Activated naive CD8-positive, alpha-beta T cell treated with anti-CD3 and anti-CD28 coated beads for 36 hours (primary cell): ENCODE measurements around the gene CERS5. TPM values are rescaled to one million over a fixed set of nuclear protein-coding genes. Genes with fewer than 3 reads are reported as not detected.
"Not testable (repeated sequence)": the region's sequence is repeated elsewhere in the genome, so short reads cannot be mapped to it uniquely, and the experiment has no call there.

Experiments used
- DNase-seq: peaks from one replicate; pipeline ENCODE4 v3.0.0; 2021
- H3K27ac Mint-ChIP-seq: one replicate; pipeline ENCODE4 v1.8.0; 2022; ENCODE audit warnings: mild to moderate bottlenecking, moderate library complexity, mixed read lengths
- H3K27me3 Mint-ChIP-seq: one replicate; pipeline ENCODE4 v1.8.0; 2022; ENCODE audit warnings: mild to moderate bottlenecking, mixed read lengths
- H3K36me3 Mint-ChIP-seq: one replicate; pipeline ENCODE4 v1.8.0; 2021; ENCODE audit warnings: mild to moderate bottlenecking, mixed read lengths
- H3K4me1 Mint-ChIP-seq: one replicate; pipeline ENCODE4 v1.8.0; 2021; ENCODE audit warnings: mixed read lengths
- H3K4me3 Mint-ChIP-seq: one replicate; pipeline ENCODE4 v1.8.0; 2022; ENCODE audit warnings: mild to moderate bottlenecking, moderate library complexity, mixed read lengths
- H3K9me3 Mint-ChIP-seq: one replicate; pipeline ENCODE4 v1.8.0; 2022; ENCODE audit warnings: mixed read lengths
- total RNA-seq, 2 experiments: library from RNA; stranded (reverse); gene quantifications; one replicate each; pipeline ENCODE4 v1.2.3, GENCODE V29; 2021

The CERS5 gene
- total RNA-seq, 2 experiments from 2014 or later, result 36.4 to 41.3 TPM

DNA sequence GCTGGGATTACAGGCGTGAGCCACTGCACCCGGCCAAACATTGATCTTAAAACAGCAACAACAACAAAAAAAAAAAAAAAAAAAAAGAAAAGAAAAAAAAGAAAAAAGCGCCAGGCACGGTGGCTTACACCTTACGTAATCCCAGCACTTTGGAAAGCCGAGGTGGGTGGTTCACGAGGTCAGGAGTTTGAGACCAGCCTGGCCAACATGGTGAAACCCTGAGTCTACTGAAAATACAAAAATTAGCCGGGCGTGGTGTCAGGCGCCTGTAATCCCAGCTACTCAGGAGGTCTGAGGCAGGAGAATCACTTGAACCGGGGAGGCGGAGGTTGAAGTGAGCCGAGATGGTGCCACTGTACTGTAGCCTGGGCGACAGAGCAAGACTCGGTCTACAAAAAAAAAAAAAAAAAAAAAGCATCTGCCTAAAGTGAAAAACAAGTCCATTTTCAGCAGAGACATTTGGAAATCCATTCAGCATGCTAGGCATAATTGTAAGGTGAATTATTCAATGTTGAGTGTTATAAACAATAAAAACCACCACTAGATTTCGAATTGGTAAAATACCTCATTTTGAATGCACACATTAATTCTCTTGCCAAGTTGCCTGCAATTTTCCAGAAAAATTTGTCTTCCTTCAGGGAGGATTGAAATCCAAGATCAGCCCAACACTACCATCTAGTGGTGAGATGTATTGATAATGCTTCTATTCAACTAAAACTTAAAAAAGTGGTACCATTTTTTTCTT is 8.0 kb upstream of the CERS5 start:
- Mint-ChIP-seq H3K4me1 (no peaks in the 10 kb centered on the region), H3K36me3 (no peaks in the 10 kb centered on the region), H3K9me3 (no peaks in the 10 kb centered on the region), H3K4me3 (no peak overlapping the region), H3K27me3 (no peaks in the 10 kb centered on the region), H3K27ac (no peak overlapping the region)
- DNase-seq, result no peak

DNA sequence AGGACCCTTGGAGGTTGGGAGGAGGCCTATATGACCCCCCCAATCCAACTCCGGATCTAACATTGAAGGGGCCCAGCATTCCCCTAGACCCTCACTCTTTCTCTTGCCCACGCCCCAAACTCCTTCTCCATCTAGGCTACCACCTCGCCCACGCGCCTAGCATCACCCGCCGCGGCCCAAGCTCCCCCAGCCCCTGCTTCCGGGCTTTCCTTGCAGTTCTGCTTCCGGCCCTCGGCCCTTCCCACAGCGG is 445 bp downstream of the CERS5 start:
- peak overlapping the region; percentile 94 for H3K27ac Mint-ChIP-seq
- no peaks in the 10 kb centered on the region for H3K27me3 Mint-ChIP-seq
- H3K9me3 Mint-ChIP-seq, result peaks cover 1% of the 10 kb centered on the region
- peak overlapping the region; percentile 91 for H3K4me3 Mint-ChIP-seq
- H3K4me1 Mint-ChIP-seq, result peaks cover 31% of the 10 kb centered on the region
- DNase-seq, result peak; percentile 79
- peaks cover 11% of the 10 kb centered on the region for H3K36me3 Mint-ChIP-seq

DNA sequence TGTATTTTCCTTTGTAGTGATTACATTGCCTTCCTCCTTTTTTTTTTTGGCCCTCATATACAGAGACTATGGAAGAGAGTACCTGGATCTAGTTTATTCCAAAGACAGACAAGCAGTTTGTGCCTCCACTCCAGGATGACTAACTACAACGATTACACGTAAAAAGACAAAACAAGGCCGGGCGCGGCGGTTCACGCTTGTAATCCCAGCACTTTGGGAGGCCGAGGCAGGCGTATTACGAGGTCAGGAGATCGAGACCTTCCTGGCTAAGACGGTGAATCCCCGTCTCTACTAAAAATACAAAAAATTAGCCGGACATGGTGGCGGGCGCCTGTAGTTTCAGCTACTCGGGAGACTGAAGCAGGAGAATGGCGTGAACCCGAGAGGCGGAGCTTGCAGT is 2.2 kb downstream of the CERS5 start:
- Mint-ChIP-seq H3K27me3 (no peaks in the 10 kb centered on the region), H3K27ac (no peak overlapping the region), H3K4me1 (peaks cover 39% of the 10 kb centered on the region), H3K36me3 (peaks cover 11% of the 10 kb centered on the region), H3K9me3 (peaks cover 1% of the 10 kb centered on the region), H3K4me3 (peak overlapping the region; percentile 91)
- DNase-seq, result no peak

DNA sequence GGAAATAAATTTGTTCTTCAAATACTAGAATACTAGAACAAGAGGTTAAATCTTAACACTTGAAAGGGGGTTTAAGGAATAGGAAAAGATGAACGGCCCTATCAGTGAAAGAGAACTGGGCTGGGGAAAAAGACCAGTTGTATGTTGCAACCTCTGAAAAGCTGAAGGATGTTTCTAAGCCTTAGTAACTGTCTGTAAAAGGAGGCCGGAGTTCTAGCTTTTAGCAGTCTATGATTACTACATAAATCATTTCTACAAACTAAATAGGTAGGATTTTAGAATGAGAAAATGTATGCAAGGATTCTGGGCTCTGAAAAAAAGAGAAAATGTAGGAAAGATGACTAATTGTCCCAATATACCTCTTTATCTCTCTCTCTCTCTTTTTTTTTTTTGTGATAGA is 4.9 kb downstream of the CERS5 start:
- Mint-ChIP-seq H3K36me3 (peaks cover 19% of the 10 kb centered on the region), H3K27ac (peak overlapping the region; percentile 56), H3K4me1 (peaks cover 39% of the 10 kb centered on the region), H3K27me3 (no peaks in the 10 kb centered on the region), H3K9me3 (peaks cover 1% of the 10 kb centered on the region), H3K4me3 (no peak overlapping the region)
- no peak for DNase-seq

DNA sequence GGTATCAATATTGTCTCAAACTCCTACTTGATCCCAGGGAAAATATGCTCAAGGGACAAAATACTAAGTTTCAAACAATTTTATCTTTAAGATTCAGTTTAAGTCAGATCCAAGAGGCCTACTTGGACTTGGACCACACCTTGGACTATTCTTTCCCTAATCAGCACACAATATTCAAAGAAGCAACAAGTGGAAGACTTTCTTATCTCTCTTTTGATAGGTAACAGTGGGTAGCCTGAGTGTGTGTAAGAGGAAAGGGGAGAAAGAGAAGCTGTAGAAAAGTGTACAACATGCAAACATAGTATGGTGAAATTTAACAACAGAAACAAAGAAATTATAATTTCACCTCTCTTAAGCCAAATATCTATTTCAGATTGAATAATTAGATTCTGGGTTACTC is 6.5 kb downstream of the CERS5 start:
- no peak overlapping the region for H3K4me3 Mint-ChIP-seq
- no peak overlapping the region for H3K27ac Mint-ChIP-seq
- H3K36me3 Mint-ChIP-seq, result peaks cover 12% of the 10 kb centered on the region

DNA sequence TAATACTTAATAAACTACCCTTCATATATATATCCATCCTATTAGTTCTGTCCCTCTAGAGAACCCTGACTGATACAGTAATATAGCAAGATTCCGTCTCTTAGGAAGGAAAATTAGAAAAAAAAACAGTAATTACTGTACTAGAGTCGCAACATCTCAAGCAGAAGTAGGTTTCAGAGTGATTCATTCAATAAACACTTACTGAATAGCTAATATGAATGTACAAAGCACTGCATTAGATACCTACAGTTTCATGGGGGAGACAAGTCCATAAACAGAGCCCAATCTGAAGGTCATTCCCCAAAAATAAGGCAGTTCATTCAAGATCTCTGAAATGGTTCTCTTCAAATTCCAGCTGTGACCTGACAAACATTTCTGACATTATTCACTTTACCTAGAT is 9.9 kb downstream of the CERS5 start:
- Mint-ChIP-seq H3K9me3 (no peaks in the 10 kb centered on the region), H3K4me1 (peaks cover 20% of the 10 kb centered on the region), H3K4me3 (no peak overlapping the region), H3K36me3 (peaks cover 8% of the 10 kb centered on the region), H3K27ac (no peak overlapping the region), H3K27me3 (no peaks in the 10 kb centered on the region)
- no peak for DNase-seq

More for the DNA sequence above, 6.5 kb downstream of the CERS5 start:
- peaks cover 33% of the 10 kb centered on the region for H3K4me1 Mint-ChIP-seq
- no peaks in the 10 kb centered on the region for H3K9me3 Mint-ChIP-seq
- DNase-seq, result no peak
- H3K27me3 Mint-ChIP-seq, result no peaks in the 10 kb centered on the region

DNA sequence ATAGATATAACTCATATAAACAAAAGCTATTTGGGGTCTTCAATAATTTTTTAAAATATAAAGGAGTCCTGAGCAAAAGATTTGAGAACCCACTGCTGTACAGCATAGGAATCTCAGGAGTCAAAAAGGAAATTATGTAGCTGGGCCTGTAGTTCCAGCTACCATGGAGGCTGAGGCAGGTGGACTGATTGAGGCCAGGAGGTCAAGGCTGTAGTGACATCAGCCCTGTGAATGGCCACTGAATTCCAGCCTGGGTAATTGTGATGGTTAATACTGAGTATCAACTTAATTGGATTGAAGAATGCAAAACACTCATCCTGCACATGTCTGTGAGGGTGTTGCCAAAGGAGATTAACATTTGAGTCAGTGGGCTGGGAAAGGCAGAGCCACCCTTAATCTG is 10.5 kb downstream of the CERS5 start:
- no peak for DNase-seq
- H3K36me3 Mint-ChIP-seq, result peaks cover 8% of the 10 kb centered on the region
- peaks cover 18% of the 10 kb centered on the region for H3K4me1 Mint-ChIP-seq

DNA sequence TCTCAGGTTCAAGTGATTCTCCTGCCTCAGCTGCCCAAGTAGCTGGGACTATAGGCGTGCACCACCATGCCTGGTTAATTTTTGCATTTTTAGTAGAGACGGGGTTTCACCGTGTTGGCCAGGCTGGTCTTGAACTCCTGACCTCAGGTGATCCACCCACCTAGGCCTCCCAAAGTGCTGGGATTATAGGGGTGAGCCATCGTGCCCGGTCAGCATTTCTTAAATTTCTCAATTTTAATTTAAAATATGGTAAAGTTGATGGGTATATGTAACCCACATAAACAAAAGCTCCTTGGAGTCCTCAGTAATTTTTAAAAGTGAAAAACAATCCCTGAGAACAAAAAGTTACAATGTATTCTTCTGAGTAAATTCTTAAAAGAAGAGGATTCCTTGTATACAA is 12.2 kb downstream of the CERS5 start:
- not testable (repeated sequence) for H3K36me3 Mint-ChIP-seq, DNase-seq, H3K27ac Mint-ChIP-seq, H3K9me3 Mint-ChIP-seq, H3K4me3 Mint-ChIP-seq, H3K27me3 Mint-ChIP-seq
- H3K4me1 Mint-ChIP-seq, result peaks cover 17% of the 10 kb centered on the region

More for the DNA sequence above, 10.5 kb downstream of the CERS5 start:
- Mint-ChIP-seq H3K27me3 (no peaks in the 10 kb centered on the region), H3K9me3 (no peaks in the 10 kb centered on the region), H3K27ac (no peak overlapping the region), H3K4me3 (no peak overlapping the region)

DNA sequence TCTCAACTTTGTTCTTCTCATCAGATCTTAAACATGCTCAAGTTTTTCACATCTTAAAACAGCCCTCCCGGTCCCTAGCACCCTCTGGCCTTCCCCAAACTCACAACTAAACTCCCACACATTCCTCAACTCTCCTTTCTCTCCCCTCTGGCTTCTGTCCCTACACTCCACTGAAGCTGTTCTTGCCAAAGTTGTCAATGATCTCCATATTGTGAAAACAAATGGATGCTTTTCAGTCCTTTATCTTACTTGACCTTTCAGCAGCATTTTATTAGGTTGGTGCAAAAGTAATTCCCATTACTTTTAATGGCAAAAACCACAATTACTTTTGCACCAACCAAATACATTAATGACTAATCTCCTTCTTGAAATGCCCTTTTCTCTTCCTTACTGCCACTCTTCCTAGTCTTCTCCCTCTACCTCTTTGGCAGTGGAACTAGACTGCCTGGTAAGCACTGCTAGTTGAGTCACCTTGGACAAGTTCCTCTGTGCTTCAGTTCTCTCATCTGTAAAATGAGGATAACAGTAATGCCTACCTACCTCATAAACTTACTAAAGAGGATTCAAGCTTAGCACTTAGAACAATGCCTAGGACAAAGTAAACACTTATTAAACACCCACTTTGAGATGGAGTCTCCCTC is 16.0 kb downstream of the CERS5 start:
- no peaks in the 10 kb centered on the region for H3K36me3 Mint-ChIP-seq
- DNase-seq, result no peak
- no peak overlapping the region for H3K4me3 Mint-ChIP-seq
- peaks cover 15% of the 10 kb centered on the region for H3K4me1 Mint-ChIP-seq
- H3K27me3 Mint-ChIP-seq, result no peaks in the 10 kb centered on the region
- no peaks in the 10 kb centered on the region for H3K9me3 Mint-ChIP-seq
- peak overlapping the region; percentile 12 for H3K27ac Mint-ChIP-seq

DNA sequence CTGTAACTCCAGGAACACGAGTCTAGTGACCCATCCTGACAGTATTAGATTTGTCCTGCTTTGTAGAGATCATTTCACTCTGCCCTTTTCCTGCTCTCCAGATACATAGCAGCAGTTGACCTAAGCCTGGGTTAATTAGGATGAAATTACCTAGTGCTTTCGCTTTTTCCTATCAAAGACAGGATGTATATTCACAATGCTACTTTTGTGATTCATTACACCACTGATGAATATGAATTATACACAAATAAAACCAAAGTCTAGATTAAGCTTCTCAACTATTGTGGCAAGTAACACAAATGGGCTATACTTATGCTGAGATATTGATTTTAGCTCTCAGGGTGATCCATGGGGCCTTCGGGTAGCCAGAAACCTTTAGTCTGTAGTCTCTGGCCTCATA is 17.9 kb downstream of the CERS5 start:
- Mint-ChIP-seq H3K27me3 (no peaks in the 10 kb centered on the region), H3K27ac (peak overlapping the region; percentile 54), H3K4me1 (peaks cover 21% of the 10 kb centered on the region), H3K9me3 (no peaks in the 10 kb centered on the region), H3K36me3 (no peaks in the 10 kb centered on the region), H3K4me3 (no peak overlapping the region)
- no peak for DNase-seq

DNA sequence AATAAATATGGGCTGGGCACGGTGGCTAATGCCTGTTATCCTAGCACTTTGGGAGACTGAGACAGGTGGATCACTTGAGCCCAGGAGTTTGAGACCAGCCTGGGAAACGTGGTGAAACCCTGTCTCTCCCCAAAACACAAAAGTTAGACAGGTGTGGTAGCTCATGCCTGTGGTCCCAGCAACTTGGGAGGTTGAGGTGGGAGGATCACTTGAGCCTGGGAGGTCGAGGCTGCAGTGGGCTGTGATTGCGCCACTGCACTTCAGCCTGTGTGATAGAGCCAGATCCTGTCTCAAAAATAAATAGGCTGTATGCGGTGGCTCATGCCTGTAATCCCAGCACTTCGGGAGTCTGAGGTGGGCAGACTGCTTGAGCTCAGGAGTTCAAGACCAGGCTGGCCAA is 19.2 kb downstream of the CERS5 start:
- H3K36me3 Mint-ChIP-seq, H3K27me3 Mint-ChIP-seq, DNase-seq, H3K9me3 Mint-ChIP-seq, H3K27ac Mint-ChIP-seq, H3K4me3 Mint-ChIP-seq: not testable (repeated sequence)
- peaks cover 22% of the 10 kb centered on the region for H3K4me1 Mint-ChIP-seq

DNA sequence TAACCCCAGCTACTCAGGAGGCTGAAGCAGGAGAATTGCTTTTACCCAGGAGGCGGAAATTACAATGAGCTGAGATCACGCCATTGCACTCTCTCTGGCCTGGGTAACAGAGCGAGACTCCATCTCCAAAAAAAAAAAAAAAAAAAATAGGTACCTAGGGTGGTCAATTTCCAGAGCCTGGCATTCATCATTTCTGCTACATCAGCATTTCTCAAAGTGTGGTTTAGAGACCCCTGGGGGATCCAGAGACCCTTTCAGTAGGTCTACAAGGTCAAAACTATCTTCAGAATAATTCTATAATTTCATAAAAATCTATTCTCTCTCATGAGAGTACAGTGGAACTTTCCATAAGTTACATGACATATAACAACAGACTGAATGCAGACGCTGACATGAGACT is 19.9 kb downstream of the CERS5 start:
- Mint-ChIP-seq H3K27me3 (no peaks in the 10 kb centered on the region), H3K4me3 (no peak overlapping the region), H3K27ac (no peak overlapping the region), H3K9me3 (no peaks in the 10 kb centered on the region), H3K36me3 (no peaks in the 10 kb centered on the region), H3K4me1 (peaks cover 22% of the 10 kb centered on the region)
- no peak for DNase-seq

DNA sequence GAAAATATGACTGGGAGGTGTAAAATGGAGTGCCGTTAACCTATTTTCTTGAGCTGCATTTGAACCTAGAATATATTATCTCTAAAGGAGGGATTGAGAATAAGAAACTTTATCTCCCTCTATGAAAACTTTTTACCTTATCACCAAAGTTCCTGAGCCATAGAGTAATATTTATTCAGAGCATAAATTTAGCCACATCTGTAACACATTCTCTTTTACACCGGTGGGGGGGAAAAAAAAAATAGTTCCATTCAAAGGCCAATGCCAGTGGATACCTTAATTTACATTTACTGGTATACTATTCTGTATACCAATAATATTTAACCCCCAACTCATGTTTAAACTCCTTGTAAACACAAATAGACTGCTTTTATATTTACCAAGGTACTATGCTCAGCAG is 21.7 kb downstream of the CERS5 start:
- no peak for DNase-seq
- Mint-ChIP-seq H3K27ac (no peak overlapping the region), H3K27me3 (no peaks in the 10 kb centered on the region), H3K4me1 (peaks cover 14% of the 10 kb centered on the region), H3K4me3 (no peak overlapping the region), H3K9me3 (no peaks in the 10 kb centered on the region), H3K36me3 (peaks cover 11% of the 10 kb centered on the region)

DNA sequence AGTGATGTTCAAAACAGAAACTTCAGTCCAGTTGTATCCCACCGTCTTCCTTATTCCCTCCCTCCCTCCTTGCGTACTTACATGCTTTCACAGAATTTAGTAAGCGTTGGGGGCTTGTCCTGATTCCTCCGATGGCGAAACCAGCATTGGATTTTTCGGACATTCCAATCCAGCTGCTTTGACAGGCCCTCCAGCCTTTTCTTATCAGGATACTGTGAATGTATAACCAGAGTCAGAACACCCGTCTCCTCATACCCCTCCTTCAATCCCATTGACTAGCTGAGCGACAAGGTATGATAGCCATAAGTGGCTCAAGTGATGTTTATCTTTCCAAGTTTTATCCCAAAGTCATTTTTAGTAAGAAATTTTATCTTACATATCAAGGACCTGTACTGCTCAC is 24.2 kb downstream of the CERS5 start:
- Mint-ChIP-seq H3K4me3 (no peak overlapping the region), H3K27ac (no peak overlapping the region), H3K9me3 (no peaks in the 10 kb centered on the region), H3K36me3 (peaks cover 12% of the 10 kb centered on the region), H3K27me3 (no peaks in the 10 kb centered on the region), H3K4me1 (peaks cover 7% of the 10 kb centered on the region)
- no peak for DNase-seq

DNA sequence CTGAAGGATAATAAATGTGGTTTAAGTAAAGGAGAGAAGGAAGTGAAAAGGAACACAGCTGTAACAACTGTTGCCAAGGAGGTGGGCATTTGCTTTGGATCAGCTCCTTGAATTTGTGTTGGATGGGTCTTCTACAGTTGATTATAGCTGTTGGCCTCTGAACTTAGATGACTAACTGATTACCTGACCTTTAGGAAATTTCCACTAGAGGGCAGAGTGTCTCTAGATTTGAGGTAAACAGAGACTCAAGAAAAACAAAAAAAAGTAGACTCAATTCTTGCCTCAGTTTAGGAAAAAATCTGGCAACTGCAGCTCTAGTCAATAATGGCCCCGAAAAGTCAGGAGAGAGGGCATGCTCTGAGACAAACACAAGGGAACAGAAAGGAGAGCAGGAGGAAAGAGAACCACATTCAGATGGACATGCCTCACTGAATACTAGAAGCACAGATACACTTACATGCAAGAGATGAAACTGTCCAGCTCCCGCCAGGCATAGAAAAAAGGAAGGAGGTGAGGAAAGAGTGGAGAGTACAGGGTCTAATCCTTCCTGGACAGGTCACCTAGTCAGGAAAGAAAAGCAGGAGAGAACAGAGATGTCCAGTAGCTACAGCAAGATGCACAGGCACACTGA is 34.5 kb downstream of the CERS5 start:
- no peak for DNase-seq
- Mint-ChIP-seq H3K4me1 (peaks cover 13% of the 10 kb centered on the region), H3K36me3 (peaks cover 22% of the 10 kb centered on the region), H3K4me3 (no peak overlapping the region), H3K27ac (peak overlapping the region; percentile 32), H3K27me3 (no peaks in the 10 kb centered on the region), H3K9me3 (no peaks in the 10 kb centered on the region)

DNA sequence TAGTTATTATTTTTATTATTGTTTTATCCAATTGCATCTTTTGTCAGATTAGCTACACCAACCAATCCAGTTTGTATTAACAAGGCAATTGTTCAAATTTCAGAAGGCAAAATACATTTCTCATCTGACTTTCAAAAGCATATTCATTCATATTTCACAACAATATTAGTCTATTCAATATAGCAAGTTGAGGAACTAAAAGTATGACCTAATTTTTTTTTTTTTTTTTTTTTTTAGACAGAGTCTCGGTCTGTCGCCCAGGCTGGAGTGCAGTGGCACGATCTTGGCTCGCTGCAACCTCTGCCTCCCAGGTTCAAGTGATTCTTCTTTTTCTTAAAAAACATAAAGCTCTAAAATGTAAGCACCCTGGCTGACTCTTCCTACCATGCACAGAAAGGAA is 37.9 kb downstream of the CERS5 start:
- H3K27ac Mint-ChIP-seq, result no peak overlapping the region
- H3K27me3 Mint-ChIP-seq, result no peaks in the 10 kb centered on the region
- DNase-seq, result no peak
- H3K4me1 Mint-ChIP-seq, result peaks cover 32% of the 10 kb centered on the region
- no peaks in the 10 kb centered on the region for H3K9me3 Mint-ChIP-seq
- peaks cover 19% of the 10 kb centered on the region for H3K36me3 Mint-ChIP-seq
- H3K4me3 Mint-ChIP-seq, result no peak overlapping the region
